Measurements from ENCODE around the gene AFAP1L1.

GRCh38 chr5:149277801-149278200, 6.1 kb downstream of the AFAP1L1 start:
- TF ChIP-seq EP300 (IDR thresholded peaks at IDR 0.05) (no peak), MAZ (IDR thresholded peaks at IDR 0.05; ENCODE audit: borderline replicate concordance, low read depth, low read length) (no peak), CTCF (IDR thresholded peaks at IDR 0.05) (no peak), CEBPB (IDR thresholded peaks at IDR 0.05) (no peak), NFE2L2 (conservative IDR thresholded peaks at IDR 0.05; ENCODE audit: low read length) (no peak), EHMT2 (IDR thresholded peaks at IDR 0.05; ENCODE audit: low read depth) (no peak), E2F6 (IDR thresholded peaks at IDR 0.05; ENCODE audit: borderline replicate concordance, low read depth) (no peak), SMC3 (IDR thresholded peaks at IDR 0.05) (no peak), USF2 (IDR thresholded peaks at IDR 0.05) (no peak), POLR2A (IDR thresholded peaks at IDR 0.05; ENCODE audit: low read length) (no peak), MAX (IDR thresholded peaks at IDR 0.05) (no peak), HMGXB4 (CRISPR knock-in tag; IDR thresholded peaks at IDR 0.05; ENCODE audit: borderline replicate concordance) (no peak), KDM1A (IDR thresholded peaks at IDR 0.05; ENCODE audit: low read depth) (no peak)
